KBM-7 (cell line): ENCODE data around the gene PTGR1.

Experiments
- DNase-seq: peaks from one replicate; pipeline ENCODE4 v3.0.0-alpha.2; 2015
- in situ Hi-C: fragments of 300-500 bp; cut with MboI; formaldehyde crosslinking; loops from 2 replicates; pipeline ENCODE4 v1.14.3; 2020; ENCODE audit warnings: low sequenced_read_pairs, low pct_unique_long_range_greater_than_20kb, mixed read lengths

Gene PTGR1

GRCh38 chr9:111599092-111599954 is at the start of gene PTGR1:
TSS of gene PTGR1 (minus strand) at chr9:111599647. CDS start at chr9:111597422, 2,225 bp downstream.
- DNase-seq = peak; percentile 77
- in situ Hi-C loops = no loop called here

GRCh38 chr9:111649016-111649415 is 49.6 kb upstream of the PTGR1 start:
- no peak for DNase-seq
- in situ Hi-C loops = no loop called here

GRCh38 chr9:111648066-111648465 is 48.6 kb upstream of the PTGR1 start:
- DNase-seq = no peak

GRCh38 chr9:111646417-111646816 is 47.0 kb upstream of the PTGR1 start:
- no peak for DNase-seq
- in situ Hi-C loops = no loop called here

More at GRCh38 chr9:111648066-111648465, 48.6 kb upstream of the PTGR1 start:
- in situ Hi-C loops = no loop called here

GRCh38 chr9:111645806-111646205 is 46.4 kb upstream of the PTGR1 start:
- no peak for DNase-seq
- in situ Hi-C loops = no loop called here

- in situ Hi-C loops = no loop called here
- no peak for DNase-seq
Measured at GRCh38 chr9:111644195-111644772, 44.8 kb upstream of the PTGR1 start.

- in situ Hi-C loops = no loop called here
- DNase-seq = no peak
Measured at GRCh38 chr9:111637421-111637950, 38.0 kb upstream of the PTGR1 start.

- in situ Hi-C loops = no loop called here
- DNase-seq = no peak
Measured at GRCh38 chr9:111634860-111635259, 35.4 kb upstream of the PTGR1 start.

GRCh38 chr9:111633389-111633736 is 33.9 kb upstream of the PTGR1 start:
- no peak for DNase-seq
- in situ Hi-C loops = no loop called here

GRCh38 chr9:111632695-111633388 is 33.4 kb upstream of the PTGR1 start:
- in situ Hi-C loops = no loop called here

GRCh38 chr9:111632060-111632459 is 32.6 kb upstream of the PTGR1 start:
- in situ Hi-C loops = no loop called here
- DNase-seq = peak; percentile 33

More at GRCh38 chr9:111632695-111633388, 33.4 kb upstream of the PTGR1 start:
- no peak for DNase-seq

- DNase-seq = peak; percentile 98
- in situ Hi-C loops = no loop called here
Measured at GRCh38 chr9:111631214-111631971, 31.9 kb upstream of the PTGR1 start, which contains the start of gene DNAJC25. TSS of gene DNAJC25 (plus strand) at chr9:111631334. CDS start at chr9:111631408, 74 bp downstream.

- in situ Hi-C loops = no loop called here
- DNase-seq = no peak
Measured at GRCh38 chr9:111630964-111631213, 31.4 kb upstream of the PTGR1 start.

- in situ Hi-C loops = no loop called here
Measured at GRCh38 chr9:111630182-111630963, 30.9 kb upstream of the PTGR1 start.

GRCh38 chr9:111628411-111628810 is 29.0 kb upstream of the PTGR1 start:
- in situ Hi-C loops = no loop called here

More at GRCh38 chr9:111630182-111630963, 30.9 kb upstream of the PTGR1 start:
- no peak for DNase-seq

GRCh38 chr9:111627260-111627963 is 28.0 kb upstream of the PTGR1 start:
- in situ Hi-C loops = no loop called here
- no peak for DNase-seq

More at GRCh38 chr9:111628411-111628810, 29.0 kb upstream of the PTGR1 start:
- DNase-seq = no peak

- no peak for DNase-seq
- in situ Hi-C loops = no loop called here
Measured at GRCh38 chr9:111622626-111623025, 23.2 kb upstream of the PTGR1 start.
